ENCODE results near the gene BANF1. TPM values are rescaled to one million over a fixed set of nuclear protein-coding genes. Genes with fewer than 3 reads are reported as not detected.

Gene BANF1
- total and polyA plus RNA-seq, 2 of the 13 experiments (the other 11 are each of a cell fraction or from before 2014, with no cell fraction given) = 40.5 to 86.5 TPM

- TF ChIP-seq MXD3 (CRISPR knock-in tag; IDR thresholded peaks at IDR 0.05) (no peak; the same call in 1 of the 2 replicates), ZNF121 (CRISPR knock-in tag; IDR thresholded peaks at IDR 0.05) (no peak), RELA (CRISPR knock-in tag; IDR thresholded peaks at IDR 0.05) (no peak), ZKSCAN1 (IDR thresholded peaks at IDR 0.05; ENCODE audit: low read length) (no peak), THAP9 (CRISPR knock-in tag; IDR thresholded peaks at IDR 0.05; ENCODE audit: borderline replicate concordance) (no peak), MED1 (CRISPR knock-in tag; IDR thresholded peaks at IDR 0.05) (0 out of 2 replicates have a peak, but pooled peaks have one; percentile 14), ZNF597 (CRISPR knock-in tag; IDR thresholded peaks at IDR 0.05) (no peak), MEIS2 (CRISPR knock-in tag; IDR thresholded peaks at IDR 0.05) (0 out of 2 replicates have a peak, but pooled peaks have one; percentile 35), ZSCAN9 (CRISPR knock-in tag; IDR thresholded peaks at IDR 0.05; ENCODE audit: borderline replicate concordance) (no peak), RERE (CRISPR knock-in tag; IDR thresholded peaks at IDR 0.05; ENCODE audit: low read depth) (no peak), ZNF775 (CRISPR knock-in tag; IDR thresholded peaks at IDR 0.05; ENCODE audit: borderline replicate concordance) (no peak), TOE1 (CRISPR knock-in tag; IDR thresholded peaks at IDR 0.05) (no peak), FIP1L1 (IDR thresholded peaks at IDR 0.05; ENCODE audit: borderline replicate concordance, insufficient read depth, low read depth, low read length) (no peak), ZNF766 (CRISPR knock-in tag; IDR thresholded peaks at IDR 0.05; ENCODE audit: borderline replicate concordance) (no peak)
- TF ChIP-seq, protein P1, sequence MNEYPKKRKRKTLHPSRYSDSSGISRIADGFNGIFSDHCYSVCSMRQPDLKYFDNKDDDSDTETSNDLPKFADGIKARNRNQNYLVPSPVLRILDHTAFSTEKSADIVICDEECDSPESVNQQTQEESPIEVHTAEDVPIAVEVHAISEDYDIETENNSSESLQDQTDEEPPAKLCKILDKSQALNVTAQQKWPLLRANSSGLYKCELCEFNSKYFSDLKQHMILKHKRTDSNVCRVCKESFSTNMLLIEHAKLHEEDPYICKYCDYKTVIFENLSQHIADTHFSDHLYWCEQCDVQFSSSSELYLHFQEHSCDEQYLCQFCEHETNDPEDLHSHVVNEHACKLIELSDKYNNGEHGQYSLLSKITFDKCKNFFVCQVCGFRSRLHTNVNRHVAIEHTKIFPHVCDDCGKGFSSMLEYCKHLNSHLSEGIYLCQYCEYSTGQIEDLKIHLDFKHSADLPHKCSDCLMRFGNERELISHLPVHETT (CRISPR knock-in tag; conservative IDR thresholded peaks at IDR 0.05) = no peak; the same call in 1 of the 2 replicates
- TF ChIP-seq, protein P2, sequence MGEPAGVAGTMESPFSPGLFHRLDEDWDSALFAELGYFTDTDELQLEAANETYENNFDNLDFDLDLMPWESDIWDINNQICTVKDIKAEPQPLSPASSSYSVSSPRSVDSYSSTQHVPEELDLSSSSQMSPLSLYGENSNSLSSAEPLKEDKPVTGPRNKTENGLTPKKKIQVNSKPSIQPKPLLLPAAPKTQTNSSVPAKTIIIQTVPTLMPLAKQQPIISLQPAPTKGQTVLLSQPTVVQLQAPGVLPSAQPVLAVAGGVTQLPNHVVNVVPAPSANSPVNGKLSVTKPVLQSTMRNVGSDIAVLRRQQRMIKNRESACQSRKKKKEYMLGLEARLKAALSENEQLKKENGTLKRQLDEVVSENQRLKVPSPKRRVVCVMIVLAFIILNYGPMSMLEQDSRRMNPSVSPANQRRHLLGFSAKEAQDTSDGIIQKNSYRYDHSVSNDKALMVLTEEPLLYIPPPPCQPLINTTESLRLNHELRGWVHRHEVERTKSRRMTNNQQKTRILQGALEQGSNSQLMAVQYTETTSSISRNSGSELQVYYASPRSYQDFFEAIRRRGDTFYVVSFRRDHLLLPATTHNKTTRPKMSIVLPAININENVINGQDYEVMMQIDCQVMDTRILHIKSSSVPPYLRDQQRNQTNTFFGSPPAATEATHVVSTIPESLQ (CRISPR knock-in tag; conservative IDR thresholded peaks at IDR 0.05) = no peak
Observed at GRCh38 chr11:66002648-66003225, 434 bp downstream of the BANF1 start (continued).

All from HepG2 (cell line).